RWPE2 (cell line): ENCODE measurements around the gene TPSD1.

ENCODE experiments used
- ATAC-seq: fragments of 200-7000 bp; cut with Tn5 transposase; 3 replicates; pipeline ENCODE4 v1.9.1; 2021; ENCODE audit warnings: low read depth
- DNase-seq: peaks from one replicate; pipeline ENCODE4 v3.0.0-alpha.2; 2020; ENCODE audit warnings: low spot score
- H3K27ac ChIP-seq: fragments of 450-650 bp; 2 replicates; pipeline ENCODE4 v1.5.1; 2017; ENCODE audit warnings: mild to moderate bottlenecking; ENCODE audit not compliant: poor library complexity, severe bottlenecking
- H3K27me3 ChIP-seq: fragments of 250-450 bp; sonication (Bioruptor Pico); 2 replicates; pipeline ENCODE4 v1.5.1; 2021; ENCODE audit warnings: mild to moderate bottlenecking, moderate library complexity; ENCODE audit not compliant: insufficient read depth, poor library complexity, severe bottlenecking
- H3K36me3 ChIP-seq: fragments of 250-450 bp; sonication (Bioruptor Pico); 2 replicates; pipeline ENCODE4 v1.5.1; 2020; ENCODE audit warnings: low read depth, mild to moderate bottlenecking, moderate library complexity
- H3K4me1 ChIP-seq: fragments of 250-450 bp; sonication (Bioruptor Pico); 2 replicates; pipeline ENCODE4 v1.5.1; 2021; ENCODE audit warnings: mild to moderate bottlenecking, moderate library complexity; ENCODE audit not compliant: insufficient read depth, poor library complexity, severe bottlenecking
- H3K4me3 ChIP-seq: fragments of 250-450 bp; sonication (Bioruptor Pico); 2 replicates; pipeline ENCODE4 v1.5.1; 2021; ENCODE audit warnings: mild to moderate bottlenecking, moderate library complexity; ENCODE audit not compliant: severe bottlenecking
- H3K9me3 ChIP-seq: fragments of 250-450 bp; sonication (Bioruptor Pico); 2 replicates; pipeline ENCODE4 v1.5.1; 2021; ENCODE audit warnings: mild to moderate bottlenecking, moderate library complexity; ENCODE audit not compliant: severe bottlenecking
- TF ChIP-seq, protein P1 (sequence below): fragments of 450-650 bp; IDR thresholded peaks from one replicate; pipeline ENCODE4 v1.5.1; 2017; ENCODE audit warnings: mild to moderate bottlenecking, moderate library complexity; ENCODE audit not compliant: poor library complexity, severe bottlenecking

The TPSD1 gene

DNA sequence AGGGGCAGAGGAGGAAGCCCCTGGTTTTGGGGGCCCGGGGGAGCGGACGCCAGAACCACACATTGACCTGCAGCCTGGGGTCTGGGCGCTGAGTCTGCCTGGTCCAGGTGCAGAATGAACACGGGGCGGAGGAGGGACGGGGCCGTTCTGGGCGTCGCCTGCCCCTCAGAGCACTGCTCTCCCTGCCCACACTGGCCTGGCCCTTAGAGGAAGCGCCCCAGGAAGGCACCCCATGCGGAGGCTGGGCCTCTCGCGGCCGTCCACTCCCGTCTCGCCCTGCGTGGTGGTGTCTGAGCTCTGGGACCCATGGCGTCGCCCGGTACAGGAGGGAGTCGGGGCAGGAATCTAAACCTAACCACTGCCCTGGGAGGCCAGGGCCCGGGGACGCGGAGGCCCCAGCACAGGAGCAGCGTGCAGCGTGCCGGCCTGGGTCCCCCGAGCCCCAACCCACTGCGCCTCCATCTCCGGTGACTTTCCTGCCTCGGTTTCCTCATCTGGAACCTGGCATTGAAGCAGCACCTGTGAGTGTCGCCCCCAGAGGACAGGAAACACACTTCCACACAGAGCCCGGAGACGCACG, 4.3 kb downstream of the TPSD1 start:
- Histone ChIP-seq H3K27ac (no peak overlapping the region), H3K9me3 (no peaks in the 10 kb centered on the region), H3K4me3 (no peak overlapping the region), H3K4me1 (no peaks in the 10 kb centered on the region), H3K27me3 (peaks cover 33% of the 10 kb centered on the region), H3K36me3 (no peaks in the 10 kb centered on the region)
- TF ChIP-seq, protein P1, sequence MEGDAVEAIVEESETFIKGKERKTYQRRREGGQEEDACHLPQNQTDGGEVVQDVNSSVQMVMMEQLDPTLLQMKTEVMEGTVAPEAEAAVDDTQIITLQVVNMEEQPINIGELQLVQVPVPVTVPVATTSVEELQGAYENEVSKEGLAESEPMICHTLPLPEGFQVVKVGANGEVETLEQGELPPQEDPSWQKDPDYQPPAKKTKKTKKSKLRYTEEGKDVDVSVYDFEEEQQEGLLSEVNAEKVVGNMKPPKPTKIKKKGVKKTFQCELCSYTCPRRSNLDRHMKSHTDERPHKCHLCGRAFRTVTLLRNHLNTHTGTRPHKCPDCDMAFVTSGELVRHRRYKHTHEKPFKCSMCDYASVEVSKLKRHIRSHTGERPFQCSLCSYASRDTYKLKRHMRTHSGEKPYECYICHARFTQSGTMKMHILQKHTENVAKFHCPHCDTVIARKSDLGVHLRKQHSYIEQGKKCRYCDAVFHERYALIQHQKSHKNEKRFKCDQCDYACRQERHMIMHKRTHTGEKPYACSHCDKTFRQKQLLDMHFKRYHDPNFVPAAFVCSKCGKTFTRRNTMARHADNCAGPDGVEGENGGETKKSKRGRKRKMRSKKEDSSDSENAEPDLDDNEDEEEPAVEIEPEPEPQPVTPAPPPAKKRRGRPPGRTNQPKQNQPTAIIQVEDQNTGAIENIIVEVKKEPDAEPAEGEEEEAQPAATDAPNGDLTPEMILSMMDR, result no peak
- DNase-seq, result no peak
- no peak for ATAC-seq

DNA sequence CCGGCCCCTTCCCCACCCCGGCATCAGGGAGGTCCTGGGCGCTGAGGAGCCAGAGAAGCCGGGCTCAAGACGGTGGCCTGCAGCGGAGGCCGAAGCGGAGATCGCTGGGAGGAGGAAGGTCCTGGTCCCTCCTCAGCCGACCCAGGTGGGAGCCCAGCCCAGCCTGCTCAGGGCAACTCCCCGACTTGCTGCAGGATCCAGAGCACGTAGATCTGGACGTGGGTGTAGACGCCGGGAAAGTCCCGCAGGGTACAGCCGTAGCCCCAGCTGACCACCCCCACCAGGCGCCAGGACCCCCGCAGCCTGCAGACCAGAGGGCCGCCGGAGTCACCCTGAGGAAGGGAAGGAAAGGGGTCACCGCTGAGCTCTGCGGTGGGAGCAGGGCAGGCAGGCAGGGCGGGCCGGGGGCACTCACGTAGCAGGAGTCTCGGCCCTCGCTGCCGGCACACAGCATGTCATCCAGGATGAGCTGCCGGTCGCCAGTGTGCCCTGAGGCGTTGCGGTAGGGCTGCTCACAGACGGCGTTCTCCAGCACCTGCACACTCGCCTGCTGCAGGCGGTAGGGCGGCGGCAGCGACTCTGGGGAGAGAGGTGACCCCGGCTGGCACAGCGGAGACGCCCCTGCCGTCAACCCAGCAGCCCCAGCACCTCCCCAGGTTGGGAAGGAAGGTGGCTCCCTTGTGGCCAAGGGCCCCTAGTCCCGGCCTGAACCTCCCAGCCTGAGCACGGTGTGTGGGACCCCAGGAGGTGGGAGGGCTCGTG, 5.4 kb downstream of the TPSD1 start:
- ATAC-seq (no peak; the same call in 2 of the 3 replicates), DNase-seq (peak; percentile 71)
- H3K9me3 ChIP-seq, result no peaks in the 10 kb centered on the region
- H3K27ac ChIP-seq, result no peak overlapping the region
- H3K36me3 ChIP-seq, result no peaks in the 10 kb centered on the region
- TF ChIP-seq, protein P1, result no peak
- H3K4me1 ChIP-seq, result no peaks in the 10 kb centered on the region
- no peak overlapping the region for H3K4me3 ChIP-seq
- peaks cover 33% of the 10 kb centered on the region for H3K27me3 ChIP-seq

DNA sequence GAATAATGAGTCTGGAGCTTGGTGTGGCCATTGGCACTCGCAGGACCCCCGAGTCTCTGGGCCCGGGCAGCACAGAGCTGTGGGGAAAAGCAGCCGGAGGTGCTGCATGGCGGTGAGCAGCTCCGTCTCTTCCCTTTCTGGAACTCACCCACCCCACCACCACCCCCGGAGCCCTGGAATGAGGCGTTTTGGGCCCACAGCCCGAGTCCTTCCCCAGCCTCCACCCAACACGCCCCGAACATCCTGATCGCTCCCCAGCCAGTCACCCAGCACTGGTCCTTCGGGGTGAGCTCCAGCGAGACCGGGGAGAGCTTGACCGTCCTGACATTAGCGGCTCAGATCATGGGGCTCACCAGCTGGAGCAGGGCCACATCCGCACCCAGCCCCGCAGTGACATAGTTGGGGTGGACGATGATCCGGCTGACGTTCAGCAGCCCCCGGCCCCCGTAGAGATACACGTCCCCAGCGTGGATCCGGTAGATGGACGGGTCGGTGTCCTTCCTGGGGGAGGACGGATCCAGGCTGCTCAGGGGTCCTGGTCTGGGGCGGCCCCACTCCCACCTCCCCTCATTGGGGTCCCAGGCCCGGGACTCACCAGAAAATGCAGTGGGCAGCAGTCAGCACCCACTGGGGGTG, 6.5 kb downstream of the TPSD1 start:
- Histone ChIP-seq H3K36me3 (no peaks in the 10 kb centered on the region), H3K27me3 (peaks cover 33% of the 10 kb centered on the region), H3K4me1 (no peaks in the 10 kb centered on the region), H3K27ac (no peak overlapping the region), H3K9me3 (no peaks in the 10 kb centered on the region), H3K4me3 (no peak overlapping the region)
- no peak for DNase-seq
- TF ChIP-seq, protein P1, result no peak
- ATAC-seq, result no peak

DNA sequence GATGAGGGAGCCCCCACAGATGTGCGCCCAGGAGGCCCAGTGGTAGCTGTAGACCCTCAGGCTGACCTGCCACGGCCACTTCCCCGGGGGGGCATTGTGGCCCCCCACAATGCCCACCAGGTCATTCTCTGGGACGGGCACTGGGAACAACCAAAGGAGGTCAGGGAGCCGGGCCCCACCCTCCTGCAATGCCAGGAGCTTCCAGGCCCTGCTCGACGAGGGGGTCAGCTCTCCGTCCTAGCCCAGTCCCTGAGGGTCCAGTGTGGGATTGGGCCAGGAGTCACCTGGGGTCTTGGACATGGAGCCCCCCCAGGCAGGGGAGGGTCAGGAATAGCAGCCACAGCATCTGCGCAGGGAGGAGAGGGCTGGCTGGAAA, 7.0 kb downstream of the TPSD1 start:
- Histone ChIP-seq H3K4me1 (no peaks in the 10 kb centered on the region), H3K36me3 (no peaks in the 10 kb centered on the region), H3K4me3 (no peak overlapping the region), H3K27me3 (peaks cover 33% of the 10 kb centered on the region), H3K9me3 (no peaks in the 10 kb centered on the region), H3K27ac (no peak overlapping the region)
- no peak for DNase-seq
- no peak for ATAC-seq
- TF ChIP-seq, protein P1, result no peak
